CD4-positive, alpha-beta memory T cell (primary cell): ENCODE data around the gene HEATR3. TPM values are rescaled to one million over a fixed set of nuclear protein-coding genes. Genes with fewer than 3 reads are reported as not detected.

Experiments used
- CTCF ChIA-PET: fragments of 350-600 bp; sonication (Branson Sonifier 250); formaldehyde crosslinking; loops from one replicate; lab custom pipeline; 2021; ENCODE audit warnings: inconsistent platforms; ENCODE audit not compliant: partially characterized antibody; lab: Charles Lee
- POLR2A ChIA-PET: fragments of 350-600 bp; sonication (Branson Sonifier 250); formaldehyde crosslinking; loops from one replicate; lab custom pipeline; 2021; ENCODE audit not compliant: partially characterized antibody; lab: Charles Lee
- DNase-seq, 5 donors: peaks; one replicate each; pipeline versions ENCODE4 v3.0.0 to v3.0.0-alpha.2; 2020 to 2022; ENCODE audit warnings: mixed read lengths in 1 of 5
- H3K27ac ChIP-seq: one replicate; pipeline ENCODE4 v1.7.0; 2013; ENCODE audit warnings: low read depth, low read length
- H3K27me3 ChIP-seq: 2 replicates; pipeline ENCODE4 v1.7.0; 2013; ENCODE audit warnings: mild to moderate bottlenecking, low read length, moderate library complexity; ENCODE audit not compliant: insufficient read depth
- H3K36me3 ChIP-seq: 2 replicates; pipeline ENCODE4 v1.7.0; 2013; ENCODE audit warnings: mild to moderate bottlenecking, low read length, moderate library complexity; ENCODE audit not compliant: insufficient read depth
- H3K4me1 ChIP-seq: 2 replicates; pipeline ENCODE4 v1.7.0; 2013; ENCODE audit warnings: mild to moderate bottlenecking, low read length, moderate library complexity; ENCODE audit not compliant: insufficient read depth
- H3K4me3 ChIP-seq, 2 donors: one replicate each; pipeline ENCODE4 v1.7.0; 2013; ENCODE audit warnings: low read length in 2 of 2, mild to moderate bottlenecking in 1 of 2
- H3K9me3 ChIP-seq, 2 donors: one replicate each; pipeline ENCODE4 v1.7.0; 2013; ENCODE audit warnings: low read length in 2 of 2, control low read depth in 1 of 2; ENCODE audit not compliant: control insufficient read depth in 1 of 2
- H3K27ac Mint-ChIP-seq, 7 donors: one replicate each; pipeline ENCODE4 v1.8.0; 2020 to 2021; ENCODE audit warnings: mixed read lengths in 7 of 7, mild to moderate bottlenecking in 6 of 7, inconsistent platforms in 3 of 7, moderate library complexity in 3 of 7
- H3K27me3 Mint-ChIP-seq, 2 donors: one replicate each; pipeline ENCODE4 v1.8.0; 2020 to 2021; ENCODE audit warnings: mixed read lengths in 2 of 2
- H3K36me3 Mint-ChIP-seq, 2 donors: one replicate each; pipeline ENCODE4 v1.8.0; 2020 to 2021; ENCODE audit warnings: mixed read lengths in 2 of 2, inconsistent platforms in 1 of 2, mild to moderate bottlenecking in 1 of 2
- H3K4me1 Mint-ChIP-seq, 4 donors: one replicate each; pipeline ENCODE4 v1.8.0; 2020 to 2021; ENCODE audit warnings: mixed read lengths in 4 of 4, mild to moderate bottlenecking in 1 of 4
- H3K4me3 Mint-ChIP-seq, 8 donors: one replicate each; pipeline ENCODE4 v1.8.0; 2020 to 2021; ENCODE audit warnings: mixed read lengths in 8 of 8, mild to moderate bottlenecking in 7 of 8, moderate library complexity in 6 of 8, inconsistent platforms in 3 of 8
- H3K9me3 Mint-ChIP-seq, 8 donors: one replicate each; pipeline ENCODE4 v1.8.0; 2020 to 2021; ENCODE audit warnings: mixed read lengths in 8 of 8, mild to moderate bottlenecking in 5 of 8, inconsistent platforms in 3 of 8, moderate library complexity in 1 of 8
- intact Hi-C: fragments of 100-400 bp; cut with micrococcal nuclease; formaldehyde crosslinking; loops from one replicate; pipeline ENCODE4 v1.15.1; 2023
- polyA plus RNA-seq, 2 donors: library from polyadenylated mRNA; unstranded; fragments of 300-500 nt; fragmentation: Illumina TruSeq; gene quantifications; one replicate each; pipeline ENCODE4 v1.2.3, GENCODE V29; 2021
- total RNA-seq, 2 experiments: library from RNA; stranded (reverse); gene quantifications; one replicate each; pipeline ENCODE4 v1.2.3, GENCODE V29; 2021

Gene HEATR3
- total and polyA plus RNA-seq, 4 experiments from 2014 or later: 3.2 to 25.6 (median 13.1) TPM

DNA sequence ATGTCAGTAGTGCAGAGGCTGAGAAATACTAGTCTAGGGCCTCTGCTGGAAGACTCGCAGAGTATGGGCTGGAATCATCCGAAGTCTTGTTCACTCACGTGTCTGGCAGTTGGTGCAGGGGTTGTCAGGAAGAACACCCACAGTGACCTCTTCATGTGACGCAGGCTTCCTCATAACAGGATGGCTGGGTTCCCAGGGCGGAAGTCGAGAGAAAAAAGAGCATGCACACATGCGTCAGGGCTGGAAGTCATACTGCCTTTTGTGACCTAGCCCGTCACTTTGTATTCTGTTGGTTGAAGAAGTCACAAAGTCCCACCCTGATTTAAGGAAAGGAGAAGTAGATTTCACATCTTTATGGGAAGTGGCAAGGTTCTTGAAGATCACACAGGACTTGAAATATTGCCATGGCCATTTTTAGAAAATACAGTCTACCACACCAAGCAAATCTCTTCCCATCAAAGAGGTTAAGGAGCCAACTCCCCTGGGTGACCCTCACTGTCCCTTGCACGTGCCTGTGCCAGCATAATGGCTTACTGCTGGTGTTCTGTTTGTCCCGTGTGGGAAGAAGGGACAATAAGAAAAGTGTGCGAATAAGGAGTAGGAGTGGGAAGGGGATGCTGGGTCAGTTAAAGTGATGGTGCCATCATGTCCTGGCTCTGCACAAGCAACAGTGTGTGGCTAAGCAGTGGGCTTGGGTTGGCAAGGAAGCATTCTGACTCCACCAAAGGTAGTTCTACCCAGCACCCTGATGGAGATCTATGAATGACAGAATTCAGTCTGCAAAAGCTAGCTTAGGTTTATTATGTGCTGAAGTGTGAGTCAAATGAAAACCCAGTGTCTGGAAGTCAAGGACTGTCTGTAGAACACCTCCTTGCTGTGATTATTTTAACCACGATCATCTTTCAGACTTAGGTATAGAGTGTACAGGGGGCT lies 28.1 kb downstream of the HEATR3 start:
- H3K36me3 Mint-ChIP-seq: peaks cover 24 to 37% of the 10 kb centered on the region in 2 donors
- ChIA-PET POLR2A (interaction anchor here (0.8 kb wide), 1 partner anchor 65 kb away, joined by 3 read pairs; no protein-coding TSS in a partner anchor), CTCF (no interaction called here)
- H3K27ac ChIP-seq: no peak overlapping the region
- H3K4me3 ChIP-seq: no peak overlapping the region
- no peaks in the 10 kb centered on the region for H3K9me3 Mint-ChIP-seq
- no peaks in the 10 kb centered on the region for H3K27me3 Mint-ChIP-seq
- H3K27ac Mint-ChIP-seq: peak overlapping the region in 6 of 7 donors; percentile 22 to 79 (median 44)
- H3K4me1 Mint-ChIP-seq: peaks cover 0 to 5% (median under 1%) of the 10 kb centered on the region in 4 donors
- no peaks in the 10 kb centered on the region for H3K27me3 ChIP-seq
- no peak overlapping the region for H3K4me3 Mint-ChIP-seq
- no peaks in the 10 kb centered on the region for H3K4me1 ChIP-seq
- intact Hi-C loops: no loop called here
- no peaks in the 10 kb centered on the region for H3K9me3 ChIP-seq
- DNase-seq: peak; percentile 19 to 59 (median 33)
- H3K36me3 ChIP-seq: peaks cover 24% of the 10 kb centered on the region

DNA sequence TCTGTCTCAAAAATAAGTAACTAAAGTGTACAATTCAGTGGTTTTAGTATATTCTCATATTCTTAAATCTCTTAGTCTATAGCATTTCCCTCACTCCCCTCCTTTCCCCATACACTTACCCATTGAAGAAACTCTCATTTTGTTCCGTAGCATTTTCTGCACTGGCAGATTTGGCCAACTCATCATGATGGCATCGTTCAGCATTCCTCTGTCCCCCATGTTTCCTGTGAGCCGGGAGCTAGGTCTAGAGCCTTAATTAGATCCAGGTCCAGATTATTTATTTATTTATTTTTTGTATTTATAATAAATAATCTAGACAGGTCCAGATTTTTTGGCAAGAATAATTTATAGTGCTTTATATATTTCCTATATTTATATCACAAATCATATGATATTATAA lies 31.0 kb downstream of the HEATR3 start:
- Mint-ChIP-seq H3K9me3 (no peaks in the 10 kb centered on the region), H3K4me3 (no peak overlapping the region), H3K36me3 (peaks cover 32 to 53% of the 10 kb centered on the region in 2 donors), H3K27ac (no peak overlapping the region), H3K27me3 (no peaks in the 10 kb centered on the region), H3K4me1 (peaks cover 0 to 5% (median under 1%) of the 10 kb centered on the region in 4 donors)
- POLR2A ChIA-PET: no interaction called here
- Histone ChIP-seq H3K27me3 (no peaks in the 10 kb centered on the region), H3K36me3 (peaks cover 34% of the 10 kb centered on the region), H3K9me3 (no peaks in the 10 kb centered on the region), H3K4me3 (no peak overlapping the region), H3K4me1 (no peaks in the 10 kb centered on the region), H3K27ac (no peak overlapping the region)
- intact Hi-C loops: no loop called here
- CTCF ChIA-PET: interaction anchor here (1.2 kb wide), 1 partner anchor 114 kb away, joined by 3 read pairs; no protein-coding TSS in a partner anchor
- no peak for DNase-seq

DNA sequence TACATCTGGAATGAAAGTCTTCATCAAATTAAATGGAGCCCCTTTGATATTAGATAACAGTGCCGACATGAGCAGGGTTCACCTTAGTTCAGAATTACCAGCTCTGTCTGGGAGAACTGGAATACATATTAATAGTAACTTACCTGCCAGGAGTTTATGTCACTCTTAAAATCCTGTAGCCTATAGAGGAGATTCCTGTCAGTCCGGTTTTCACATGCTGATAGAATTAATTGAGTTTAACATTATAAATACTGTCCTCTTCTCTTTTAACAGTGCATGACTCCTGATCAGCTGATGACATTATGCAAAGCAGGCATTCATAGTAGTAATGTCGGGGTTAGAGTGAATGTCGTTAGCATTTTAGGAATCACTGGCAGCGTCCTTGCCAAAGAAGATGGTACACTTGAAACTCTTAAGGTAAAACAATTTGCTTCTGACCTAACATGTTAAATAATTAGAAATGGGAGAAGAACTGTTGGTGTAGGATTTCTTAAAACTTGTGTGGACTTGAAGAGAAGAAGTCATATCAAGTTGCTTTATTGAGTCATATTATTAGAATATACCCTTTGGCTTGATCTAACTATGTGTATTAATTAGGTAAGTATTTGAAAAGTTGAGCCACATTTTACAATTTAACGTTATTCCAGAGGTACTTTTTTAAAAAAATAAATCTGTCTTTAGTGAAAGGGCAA lies 34.3 kb downstream of the HEATR3 start:
- no peak overlapping the region for H3K4me3 ChIP-seq
- ChIA-PET POLR2A (no interaction called here), CTCF (no interaction called here)
- H3K27me3 ChIP-seq: no peaks in the 10 kb centered on the region
- H3K27ac ChIP-seq: no peak overlapping the region
- no peaks in the 10 kb centered on the region for H3K9me3 ChIP-seq
- Mint-ChIP-seq H3K27ac (no peak overlapping the region), H3K4me3 (no peak overlapping the region), H3K4me1 (no peaks in the 10 kb centered on the region), H3K27me3 (no peaks in the 10 kb centered on the region), H3K9me3 (no peaks in the 10 kb centered on the region), H3K36me3 (peaks cover 39 to 51% of the 10 kb centered on the region in 2 donors)
- H3K4me1 ChIP-seq: no peaks in the 10 kb centered on the region
- intact Hi-C loops: loop anchor here (10.0 kb wide), 1 partner anchor 355 kb away; no protein-coding TSS in a partner anchor
- peaks cover 48% of the 10 kb centered on the region for H3K36me3 ChIP-seq
- no peak for DNase-seq

DNA sequence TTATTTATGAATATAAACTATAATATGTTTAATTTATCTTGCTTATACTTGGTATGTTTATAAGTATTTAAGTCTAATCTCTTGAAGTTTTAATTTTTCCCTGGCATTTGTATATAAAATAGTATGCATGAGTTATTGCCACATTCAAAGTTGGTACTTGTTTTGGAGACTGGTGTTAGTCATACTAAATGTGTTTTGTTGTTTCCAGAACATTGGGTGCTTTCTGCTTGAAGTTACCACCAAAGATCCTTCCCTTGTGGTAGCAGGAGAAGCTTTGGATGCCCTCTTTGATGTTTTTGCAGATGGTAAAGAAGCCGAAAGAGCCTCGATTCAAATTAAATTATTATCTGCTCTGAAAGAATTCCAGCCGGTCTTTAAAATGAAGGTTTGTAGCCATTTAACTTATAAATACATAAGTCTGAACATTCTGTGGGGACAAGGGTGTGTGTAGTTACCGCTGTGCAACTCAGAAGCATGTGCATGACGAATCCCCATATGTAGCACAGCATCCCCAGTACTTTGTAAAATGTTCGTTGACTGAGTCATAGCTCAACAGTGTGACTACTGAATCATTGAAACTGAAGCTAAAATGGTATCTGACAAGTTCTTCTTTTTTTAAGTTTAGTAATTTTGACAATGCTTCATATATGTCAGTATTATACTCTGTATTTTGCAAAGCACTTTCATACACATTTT lies 36.4 kb downstream of the HEATR3 start:
- Mint-ChIP-seq H3K4me1 (no peaks in the 10 kb centered on the region), H3K36me3 (peaks cover 46 to 57% of the 10 kb centered on the region in 2 donors), H3K27me3 (no peaks in the 10 kb centered on the region), H3K4me3 (no peak overlapping the region), H3K9me3 (no peaks in the 10 kb centered on the region), H3K27ac (no peak overlapping the region)
- DNase-seq: no peak
- POLR2A ChIA-PET: no interaction called here
- Histone ChIP-seq H3K36me3 (peaks cover 41% of the 10 kb centered on the region), H3K9me3 (no peaks in the 10 kb centered on the region), H3K27ac (no peak overlapping the region), H3K27me3 (no peaks in the 10 kb centered on the region), H3K4me1 (no peaks in the 10 kb centered on the region), H3K4me3 (no peak overlapping the region)
- intact Hi-C loops: loop anchor here (10.0 kb wide), 1 partner anchor 353 kb away; no protein-coding TSS in a partner anchor
- CTCF ChIA-PET: no interaction called here

DNA sequence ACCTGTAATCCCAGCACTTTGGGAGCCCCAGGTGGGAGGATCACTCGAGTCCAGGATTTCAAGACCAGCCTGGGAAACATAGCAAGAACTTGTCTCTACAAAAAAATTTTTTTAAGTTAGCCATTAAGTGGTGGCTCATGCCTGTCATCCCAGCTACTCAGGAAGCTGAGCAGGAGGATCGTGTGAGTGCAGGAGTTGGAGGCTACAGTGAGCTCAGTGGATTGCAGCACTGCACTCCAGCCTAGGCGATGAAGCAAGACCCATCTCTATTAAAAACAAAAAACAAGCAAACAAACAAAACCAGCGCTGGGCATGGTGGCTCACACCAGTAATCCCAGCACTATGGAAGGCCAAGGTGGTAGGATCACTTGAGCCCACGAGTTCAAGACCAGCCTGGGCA lies 38.0 kb downstream of the HEATR3 start:
- no peaks in the 10 kb centered on the region for H3K27me3 Mint-ChIP-seq
- ChIA-PET CTCF (no interaction called here), POLR2A (no interaction called here)
- no peak overlapping the region for H3K27ac ChIP-seq
- H3K27ac Mint-ChIP-seq: no peak overlapping the region
- no peaks in the 10 kb centered on the region for H3K4me1 ChIP-seq
- H3K4me1 Mint-ChIP-seq: no peaks in the 10 kb centered on the region
- no peak overlapping the region for H3K4me3 ChIP-seq
- peaks cover 49 to 57% of the 10 kb centered on the region in 2 donors for H3K36me3 Mint-ChIP-seq
- intact Hi-C loops: loop anchor here (10.0 kb wide), 1 partner anchor 351 kb away; no protein-coding TSS in a partner anchor
- H3K9me3 ChIP-seq: no peaks in the 10 kb centered on the region
- H3K27me3 ChIP-seq: no peaks in the 10 kb centered on the region
- H3K36me3 ChIP-seq: peaks cover 41% of the 10 kb centered on the region
- H3K9me3 Mint-ChIP-seq: no peaks in the 10 kb centered on the region
- DNase-seq: no peak
- H3K4me3 Mint-ChIP-seq: no peak overlapping the region

DNA sequence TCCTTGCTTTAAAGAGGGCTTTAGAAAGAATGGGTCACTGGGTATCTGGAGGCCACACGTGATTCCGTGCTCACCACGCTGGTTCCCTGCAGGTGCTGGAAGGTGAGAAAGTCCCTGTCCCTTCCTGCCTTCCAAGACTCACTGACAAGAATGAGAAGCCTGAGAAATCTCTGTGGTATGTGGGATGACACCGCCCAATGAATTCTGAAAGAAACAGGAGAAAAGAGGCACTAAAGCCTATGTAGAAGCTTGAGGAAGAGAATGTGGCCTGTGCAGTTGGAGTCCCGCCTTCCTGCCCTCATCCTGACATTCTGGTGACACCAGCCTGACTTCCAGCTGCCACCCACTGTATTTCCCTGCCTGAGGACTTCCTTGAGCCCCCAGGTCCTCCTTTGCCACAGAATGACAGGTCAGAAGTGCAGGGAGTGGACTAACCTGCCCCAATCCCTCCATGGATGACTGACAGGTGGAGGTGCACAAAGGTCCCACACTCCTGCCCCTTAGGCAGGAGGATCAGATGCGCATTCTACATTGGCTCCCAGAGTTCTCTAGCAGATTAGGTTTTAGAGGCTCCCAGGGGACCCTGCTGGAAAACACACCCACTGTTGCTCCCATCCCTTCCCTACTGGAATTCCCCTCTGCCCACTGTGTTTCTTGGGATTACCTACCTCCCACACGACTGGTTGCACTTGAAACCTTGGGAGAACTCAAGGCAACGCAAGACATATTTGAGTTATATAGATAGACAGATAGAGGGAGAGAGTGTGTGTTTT lies 48.8 kb downstream of the HEATR3 start:
- H3K9me3 ChIP-seq: no peaks in the 10 kb centered on the region
- no peaks in the 10 kb centered on the region for H3K4me1 ChIP-seq
- no peak overlapping the region for H3K4me3 ChIP-seq
- Mint-ChIP-seq H3K27me3 (peaks cover 0 to 2% of the 10 kb centered on the region in 2 donors), H3K4me1 (no peaks in the 10 kb centered on the region), H3K36me3 (no peaks in the 10 kb centered on the region), H3K9me3 (peaks cover 0 to 2% (median 0%) of the 10 kb centered on the region in 8 donors), H3K27ac (no peak overlapping the region), H3K4me3 (no peak overlapping the region)
- no peak overlapping the region for H3K27ac ChIP-seq
- CTCF ChIA-PET: no interaction called here
- DNase-seq: no peak
- intact Hi-C loops: no loop called here
- H3K27me3 ChIP-seq: no peaks in the 10 kb centered on the region
- POLR2A ChIA-PET: no interaction called here
- no peaks in the 10 kb centered on the region for H3K36me3 ChIP-seq
